Left ventricle myocardium inferior (tissue), 1 donor: Measurements from ENCODE around the gene FAM193A. TPM values are rescaled to one million over a fixed set of nuclear protein-coding genes. Genes with fewer than 3 reads are reported as not detected.
"Not testable (repeated sequence)": the region's sequence is repeated elsewhere in the genome, so short reads cannot be mapped to it uniquely, and the experiment has no call there.

Source experiments
- DNase-seq: peaks from one replicate; pipeline ENCODE4 v3.0.0-alpha.2; 2020
- H3K27ac ChIP-seq: fragments of 200-600 bp; replicated peaks from 2 replicates; pipeline ENCODE4 v1.8.0; 2021
- H3K27me3 ChIP-seq: fragments of 200-600 bp; 2 replicates; pipeline ENCODE4 v1.8.0; 2021; ENCODE audit warnings: low read depth
- H3K36me3 ChIP-seq: fragments of 200-600 bp; 2 replicates; pipeline ENCODE4 v1.8.0; 2021
- H3K4me1 ChIP-seq: fragments of 200-600 bp; 2 replicates; pipeline ENCODE4 v1.8.0; 2021
- H3K4me3 ChIP-seq: fragments of 200-600 bp; 2 replicates; pipeline ENCODE4 v1.8.0; 2021; ENCODE audit warnings: mild to moderate bottlenecking, moderate library complexity
- H3K9me3 ChIP-seq: fragments of 200-600 bp; replicated peaks from 2 replicates; pipeline ENCODE4 v1.8.0; 2021
- CTCF ChIP-seq: fragments of 200-600 bp; IDR thresholded peaks from 2 replicates; pipeline ENCODE4 v1.8.0; 2021; ENCODE audit warnings: antibody characterized with exemption, mild to moderate bottlenecking, borderline replicate concordance
- intact Hi-C: fragments of 100-400 bp; cut with micrococcal nuclease; formaldehyde crosslinking; loops from one replicate; pipeline ENCODE4 v1.11.0; 2022
- total RNA-seq: library from RNA; stranded (reverse); fragmentation: NEBNext Ultra II Directional; extraction: Animal tissue kit (Norgen Biotek cat#: 25700); gene quantifications from one replicate; pipeline ENCODE4 v1.2.1, GENCODE V29; 2021
- donor health status: DM: no; HTN: yes; CAD: no; lungs with severe emphysema.

FAM193A gene
- total RNA-seq, 1 donor from 2014 or later, result 16.0 TPM

- no peaks in the 10 kb centered on the region for H3K36me3 ChIP-seq
- no peak overlapping the region for H3K4me3 ChIP-seq
- no peak for TF ChIP-seq CTCF
- no peaks in the 10 kb centered on the region for H3K27me3 ChIP-seq
- H3K9me3 ChIP-seq, result no peaks in the 10 kb centered on the region
- no peak for DNase-seq
- intact Hi-C loops, result no loop called here
- peaks cover 18% of the 10 kb centered on the region for H3K4me1 ChIP-seq
- no peak overlapping the region for H3K27ac ChIP-seq
Observed at GRCh38 chr4:2545321-2546013, 9.0 kb downstream of the FAM193A start.

- H3K4me1 ChIP-seq, result peaks cover 19% of the 10 kb centered on the region
- no peaks in the 10 kb centered on the region for H3K9me3 ChIP-seq
- H3K27me3 ChIP-seq, result no peaks in the 10 kb centered on the region
- H3K36me3 ChIP-seq, result no peaks in the 10 kb centered on the region
- no peak for DNase-seq
- no peak overlapping the region for H3K27ac ChIP-seq
- intact Hi-C loops, result no loop called here
- H3K4me3 ChIP-seq, result no peak overlapping the region
- TF ChIP-seq CTCF, result no peak
Observed at GRCh38 chr4:2546286-2546823, 9.9 kb downstream of the FAM193A start.

GRCh38 chr4:2546961-2547691, 10.7 kb downstream of the FAM193A start:
- H3K9me3 ChIP-seq, DNase-seq, H3K27me3 ChIP-seq, H3K4me3 ChIP-seq, intact Hi-C loops, H3K27ac ChIP-seq, H3K36me3 ChIP-seq: not testable (repeated sequence)
- H3K4me1 ChIP-seq, result peaks cover 24% of the 10 kb centered on the region

GRCh38 chr4:2551118-2551517, 14.7 kb downstream of the FAM193A start:
- intact Hi-C loops, result no loop called here
- no peaks in the 10 kb centered on the region for H3K36me3 ChIP-seq
- H3K9me3 ChIP-seq, result no peaks in the 10 kb centered on the region

GRCh38 chr4:2552806-2553205, 16.4 kb downstream of the FAM193A start:
- peaks cover 30% of the 10 kb centered on the region for H3K4me1 ChIP-seq
- no peak overlapping the region for H3K4me3 ChIP-seq
- TF ChIP-seq CTCF, result no peak
- H3K36me3 ChIP-seq, result no peaks in the 10 kb centered on the region
- no peak overlapping the region for H3K27ac ChIP-seq
- H3K27me3 ChIP-seq, result no peaks in the 10 kb centered on the region
- H3K9me3 ChIP-seq, result no peaks in the 10 kb centered on the region
- intact Hi-C loops, result no loop called here
- DNase-seq, result no peak

More at GRCh38 chr4:2551118-2551517, 14.7 kb downstream of the FAM193A start:
- no peak for TF ChIP-seq CTCF
- peaks cover 18% of the 10 kb centered on the region for H3K4me1 ChIP-seq
- H3K27me3 ChIP-seq, result no peaks in the 10 kb centered on the region
- H3K4me3 ChIP-seq, result no peak overlapping the region
- DNase-seq, result no peak
- H3K27ac ChIP-seq, result no peak overlapping the region

- Histone ChIP-seq H3K36me3 (no peaks in the 10 kb centered on the region), H3K9me3 (no peaks in the 10 kb centered on the region), H3K4me3 (no peak overlapping the region), H3K27ac (no peak overlapping the region), H3K4me1 (peaks cover 46% of the 10 kb centered on the region), H3K27me3 (no peaks in the 10 kb centered on the region)
- intact Hi-C loops, result no loop called here
- no peak for TF ChIP-seq CTCF
- DNase-seq, result no peak
Observed at GRCh38 chr4:2558301-2558700, 21.9 kb downstream of the FAM193A start.
